Mucosa of descending colon (tissue), 3 donors: ENCODE measurements around the gene FRMD4A. TPM values are rescaled to one million over a fixed set of nuclear protein-coding genes. Genes with fewer than 3 reads are reported as not detected.

Experiments used
- ATAC-seq: fragments of 200-7000 bp; cut with Tn5 transposase; one replicate; pipeline ENCODE4 v1.9.1; 2020; ENCODE audit warnings: mild to moderate bottlenecking, moderate library complexity
- DNase-seq, 3 donors: peaks; one replicate each; pipeline ENCODE4 v3.0.0-alpha.2; 2020
- H3K36me3 ChIP-seq: fragments of 200-600 bp; one replicate; pipeline ENCODE4 v1.8.0; 2021; ENCODE audit warnings: low read depth, mild to moderate bottlenecking
- H3K4me1 ChIP-seq: fragments of 200-600 bp; one replicate; pipeline ENCODE4 v1.8.0; 2021; ENCODE audit warnings: low read depth, mild to moderate bottlenecking
- H3K4me3 ChIP-seq: fragments of 200-600 bp; one replicate; pipeline ENCODE4 v1.8.0; 2021; ENCODE audit warnings: mild to moderate bottlenecking
- H3K9me3 ChIP-seq: fragments of 200-600 bp; one replicate; pipeline ENCODE4 v1.8.0; 2021; ENCODE audit warnings: mild to moderate bottlenecking
- intact Hi-C, 2 donors: fragments of 100-400 bp; cut with DNase I in 1 of 2; cut with micrococcal nuclease in 1 of 2; formaldehyde crosslinking; loops; one replicate each; pipeline versions ENCODE4 v1.11.0 to v1.11.1; 2022; cut with DNase I, micrococcal nuclease
- total RNA-seq, 3 donors: library from RNA; stranded (reverse); fragmentation: NEBNext Ultra II Directional in 2 of 3; extraction: Animal tissue kit (Norgen Biotek cat#: 25700) in 2 of 3; gene quantifications; one replicate each; pipeline versions ENCODE4 v1.2.1 to v1.2.4, GENCODE V29; 2021 to 2023
- TF ChIP-seq, protein P1 (sequence below): fragments of 200-600 bp; IDR thresholded peaks from one replicate; pipeline ENCODE4 v1.8.0; 2022; ENCODE audit warnings: antibody characterized with exemption, mild to moderate bottlenecking
- donor health status: DM: no; HTN: no; CAD: no; lungs with moderate emphysema.
- donor health status: DM: no; HTN: no; CAD: no.
- donor health status: DM: no; HTN: yes; CAD: no.

The FRMD4A gene
- total RNA-seq, 3 donors from 2014 or later, result 9.8 to 40.6 (median 17.2) TPM

DNA sequence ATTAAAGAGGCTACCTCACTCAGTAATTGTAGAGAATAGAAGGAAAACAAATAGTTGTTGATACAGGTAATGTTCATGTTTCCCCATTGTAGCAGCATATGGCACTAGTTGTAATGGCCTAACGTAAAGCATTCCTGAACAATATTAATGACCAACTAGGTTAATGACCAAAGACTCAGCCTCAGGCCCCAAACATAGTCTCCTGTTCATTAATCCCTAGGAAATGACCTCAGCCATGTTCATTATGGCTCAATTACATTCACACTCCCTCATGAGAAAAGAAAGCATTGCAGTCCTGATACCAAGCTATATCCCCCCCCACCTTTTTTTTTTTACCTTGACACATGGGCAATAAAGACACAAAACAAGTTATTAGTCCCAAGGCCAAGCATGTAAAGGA is 12.7 kb downstream of the FRMD4A start:
- intact Hi-C loops, result no loop called here
- TF ChIP-seq, protein P1, sequence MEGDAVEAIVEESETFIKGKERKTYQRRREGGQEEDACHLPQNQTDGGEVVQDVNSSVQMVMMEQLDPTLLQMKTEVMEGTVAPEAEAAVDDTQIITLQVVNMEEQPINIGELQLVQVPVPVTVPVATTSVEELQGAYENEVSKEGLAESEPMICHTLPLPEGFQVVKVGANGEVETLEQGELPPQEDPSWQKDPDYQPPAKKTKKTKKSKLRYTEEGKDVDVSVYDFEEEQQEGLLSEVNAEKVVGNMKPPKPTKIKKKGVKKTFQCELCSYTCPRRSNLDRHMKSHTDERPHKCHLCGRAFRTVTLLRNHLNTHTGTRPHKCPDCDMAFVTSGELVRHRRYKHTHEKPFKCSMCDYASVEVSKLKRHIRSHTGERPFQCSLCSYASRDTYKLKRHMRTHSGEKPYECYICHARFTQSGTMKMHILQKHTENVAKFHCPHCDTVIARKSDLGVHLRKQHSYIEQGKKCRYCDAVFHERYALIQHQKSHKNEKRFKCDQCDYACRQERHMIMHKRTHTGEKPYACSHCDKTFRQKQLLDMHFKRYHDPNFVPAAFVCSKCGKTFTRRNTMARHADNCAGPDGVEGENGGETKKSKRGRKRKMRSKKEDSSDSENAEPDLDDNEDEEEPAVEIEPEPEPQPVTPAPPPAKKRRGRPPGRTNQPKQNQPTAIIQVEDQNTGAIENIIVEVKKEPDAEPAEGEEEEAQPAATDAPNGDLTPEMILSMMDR, result no peak
- Histone ChIP-seq H3K9me3 (no peaks in the 10 kb centered on the region), H3K36me3 (no peaks in the 10 kb centered on the region), H3K4me1 (no peaks in the 10 kb centered on the region), H3K4me3 (no peak overlapping the region)
- DNase-seq (no peak), ATAC-seq (no peak)

GRCh38 chr10:14312014-14312413 is 18.7 kb downstream of the FRMD4A start:
- intact Hi-C loops, result no loop called here
- TF ChIP-seq, protein P1, result no peak
- ATAC-seq, result no peak

DNA sequence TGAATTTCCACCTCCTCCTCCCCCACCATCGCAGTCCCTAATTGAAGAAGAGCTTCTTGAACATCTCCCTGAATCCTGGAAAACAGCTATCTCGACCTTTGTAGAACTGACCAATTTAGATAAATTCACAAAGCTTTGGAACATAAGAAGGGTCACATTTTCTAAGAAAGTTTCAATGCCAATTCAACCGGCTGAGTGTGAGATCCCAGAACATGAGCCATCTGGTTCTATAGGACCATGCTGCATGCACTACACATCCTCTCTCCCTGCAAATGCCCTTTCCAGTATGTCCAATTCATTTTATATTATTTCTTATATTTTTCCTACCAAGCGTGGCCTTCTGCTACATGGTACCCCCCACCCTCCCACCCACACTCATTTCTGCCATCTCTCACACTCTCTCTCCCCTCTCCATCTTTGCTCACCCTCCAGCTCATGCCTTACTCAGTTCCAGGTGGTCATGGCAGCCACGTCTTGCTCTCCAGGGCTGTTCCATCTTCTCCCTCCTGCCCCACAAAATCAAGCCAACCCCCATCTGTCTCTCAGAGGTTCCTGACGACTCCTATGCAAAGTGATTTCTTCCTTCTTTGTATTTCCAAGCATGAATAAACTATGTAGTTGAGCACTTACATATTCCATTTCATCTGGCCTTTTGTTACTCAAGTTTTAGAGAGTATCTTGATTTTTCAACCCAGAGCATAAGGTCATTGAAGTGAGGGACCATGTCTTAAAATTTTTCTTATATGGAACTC is 19.3 kb downstream of the FRMD4A start:
- Histone ChIP-seq H3K4me3 (no peak overlapping the region), H3K4me1 (no peaks in the 10 kb centered on the region), H3K9me3 (no peaks in the 10 kb centered on the region), H3K36me3 (no peaks in the 10 kb centered on the region)
- TF ChIP-seq, protein P1, result no peak
- no peak for ATAC-seq
- DNase-seq, result no peak
- intact Hi-C loops, result no loop called here

More at GRCh38 chr10:14312014-14312413, 18.7 kb downstream of the FRMD4A start:
- DNase-seq, result no peak
- Histone ChIP-seq H3K4me3 (no peak overlapping the region), H3K36me3 (no peaks in the 10 kb centered on the region), H3K9me3 (no peaks in the 10 kb centered on the region), H3K4me1 (no peaks in the 10 kb centered on the region)

- intact Hi-C loops, result no loop called here
- ATAC-seq, result no peak
- no peaks in the 10 kb centered on the region for H3K36me3 ChIP-seq
- no peaks in the 10 kb centered on the region for H3K9me3 ChIP-seq
- H3K4me1 ChIP-seq, result no peaks in the 10 kb centered on the region
- H3K4me3 ChIP-seq, result no peak overlapping the region
- TF ChIP-seq, protein P1, result no peak
- no peak for DNase-seq
Measured at GRCh38 chr10:14309593-14309992, 21.1 kb downstream of the FRMD4A start.

DNA sequence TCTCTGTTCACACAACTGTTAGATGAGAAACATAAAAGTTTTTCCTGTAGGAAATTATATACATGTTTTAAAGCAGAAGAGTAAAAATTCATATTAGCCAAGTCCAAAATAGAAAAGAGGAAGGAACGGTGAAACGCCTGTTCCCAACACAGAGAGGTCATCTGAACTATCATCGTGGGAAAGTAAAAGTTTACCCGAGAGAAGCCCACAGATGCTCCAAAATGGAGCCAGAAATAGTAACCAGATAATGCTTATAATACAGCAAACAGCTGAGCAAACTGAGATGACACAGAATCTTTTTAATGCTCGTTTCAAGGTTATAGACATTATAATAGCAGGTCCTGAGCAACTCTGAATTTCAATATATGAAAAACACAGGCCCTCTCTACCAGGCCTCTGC is 24.5 kb downstream of the FRMD4A start:
- intact Hi-C loops, result no loop called here
- Histone ChIP-seq H3K36me3 (no peaks in the 10 kb centered on the region), H3K4me1 (no peaks in the 10 kb centered on the region), H3K4me3 (no peak overlapping the region), H3K9me3 (no peaks in the 10 kb centered on the region)
- no peak for ATAC-seq
- no peak for DNase-seq
- TF ChIP-seq, protein P1, result no peak
